CD4-positive, alpha-beta T cell treated with Interleukin-6 at 100 ng/mL for 8 hours (primary cell): ENCODE data around the gene FAM3D.

Experiments used
- DNase-seq: peaks from one replicate; pipeline ENCODE4 v3.0.0-alpha.2; 2020; ENCODE audit warnings: mixed read lengths, low spot score

Gene FAM3D

GRCh38 chr3:58626841-58627569, 39.6 kb downstream of the FAM3D start:
- DNase-seq = no peak

GRCh38 chr3:58625196-58625824, 41.3 kb downstream of the FAM3D start:
- DNase-seq = no peak

GRCh38 chr3:58624550-58624949, 42.0 kb downstream of the FAM3D start:
- no peak for DNase-seq

- no peak for DNase-seq
These were observed 42.6 kb downstream of the FAM3D start for GRCh38 chr3:58623961-58624360.

GRCh38 chr3:58623478-58623877, 43.1 kb downstream of the FAM3D start:
- no peak for DNase-seq

- DNase-seq = no peak
These were observed 43.7 kb downstream of the FAM3D start for GRCh38 chr3:58622892-58623291.

- no peak for DNase-seq
These were observed 44.1 kb downstream of the FAM3D start for GRCh38 chr3:58622436-58622835.

GRCh38 chr3:58621086-58621830, 45.3 kb downstream of the FAM3D start:
- DNase-seq = no peak

- no peak for DNase-seq
These were observed 46.2 kb downstream of the FAM3D start for GRCh38 chr3:58620421-58620820.

GRCh38 chr3:58617338-58617761, 49.2 kb downstream of the FAM3D start:
- DNase-seq = no peak

- DNase-seq = no peak
These were observed 53.1 kb downstream of the FAM3D start for GRCh38 chr3:58613236-58614132.

GRCh38 chr3:58612830-58613229, 53.7 kb downstream of the FAM3D start:
- no peak for DNase-seq

GRCh38 chr3:58609990-58610389, 56.6 kb downstream of the FAM3D start:
- DNase-seq = no peak

GRCh38 chr3:58608648-58609047, 57.9 kb downstream of the FAM3D start:
- DNase-seq = no peak

GRCh38 chr3:58607816-58608215, 58.8 kb downstream of the FAM3D start:
- DNase-seq = no peak

GRCh38 chr3:58606693-58607092, 59.9 kb downstream of the FAM3D start:
- DNase-seq = no peak

- no peak for DNase-seq
These were observed 62.5 kb downstream of the FAM3D start for GRCh38 chr3:58604031-58604430.

GRCh38 chr3:58603606-58604005, 63.0 kb downstream of the FAM3D start:
- no peak for DNase-seq

GRCh38 chr3:58597770-58598310, 68.7 kb downstream of the FAM3D start:
- DNase-seq = no peak

- no peak for DNase-seq
These were observed 69.6 kb downstream of the FAM3D start for GRCh38 chr3:58596834-58597518.

- DNase-seq = no peak
These were observed 72.5 kb downstream of the FAM3D start for GRCh38 chr3:58594117-58594516.
